ENCODE measurements around the gene DNAJC16. TPM values are rescaled to one million over a fixed set of nuclear protein-coding genes. Genes with fewer than 3 reads are reported as not detected.

The DNAJC16 gene
- total RNA-seq, 4 donors from 2014 or later, result 7.8 to 30.3 (median 19.7) TPM

GRCh38 chr1:15584489-15585363, 58.1 kb downstream of the DNAJC16 start, which contains the start of gene AGMAT:
Gene AGMAT (minus strand): TSS chr1:15585051. CDS start chr1:15584967, 84 bp downstream.
- in situ Hi-C loops (cut with MboI; ENCODE audit: low pct_ligation_motif_present in 1 of 4, low pct_unique_long_range_greater_than_20kb in 1 of 4, low sequenced_read_pairs in 3 of 4), result no loop called here
- no peaks in the 10 kb centered on the region for H3K9me3 ChIP-seq
- WGBS, 2 donors (ENCODE audit: low coverage in 1 of 2), result 0% methylated on average over 1 to 39 of the region's 68 CpGs
- H3K27ac ChIP-seq, result peak within 1 kb of the TSS; percentile 11 to 74 (median 64)
- H3K4me3 ChIP-seq, result peak within 1 kb of the TSS; percentile 38 to 73 (median 50)
- H3K4me1 ChIP-seq, result peaks cover 6 to 14% (median 10%) of the 10 kb centered on the region in 4 donors
- H3K36me3 ChIP-seq, result no peaks in the 10 kb centered on the region
- DNase-seq, result peak; percentile 65
- intact Hi-C loops (cut with DNase I; ENCODE audit: low total_unique reads), result no loop called here
- TF ChIP-seq POLR2A (IDR thresholded peaks at IDR 0.05) (peak; percentile 33), EP300 (IDR thresholded peaks at IDR 0.05; ENCODE audit: low read depth) (no peak), CTCF (IDR thresholded peaks at IDR 0.05) (peak; percentile 14 to 45 (median 27)), POLR2AphosphoS5 (IDR thresholded peaks at IDR 0.05) (peak in 2 of 3 donors; percentile 26 to 37)
- H3K27me3 ChIP-seq, result no peaks in the 10 kb centered on the region

- Histone ChIP-seq H3K36me3 (no peaks in the 10 kb centered on the region), H3K27ac (no peak overlapping the region), H3K4me1 (peaks cover 0 to 4% (median 0%) of the 10 kb centered on the region in 4 donors), H3K4me3 (no peak overlapping the region), H3K27me3 (no peaks in the 10 kb centered on the region), H3K9me3 (no peaks in the 10 kb centered on the region)
- 85 to 86% methylated on average over 5 of the region's 5 CpGs for whole genome bisulfite sequencing, 2 donors (ENCODE audit: low coverage in 1 of 2)
- no peak for DNase-seq
- TF ChIP-seq POLR2AphosphoS5 (IDR thresholded peaks at IDR 0.05), result no peak
- no peak for TF ChIP-seq EP300 (IDR thresholded peaks at IDR 0.05; ENCODE audit: low read depth)
- no peak for TF ChIP-seq POLR2A (IDR thresholded peaks at IDR 0.05)
- TF ChIP-seq CTCF (IDR thresholded peaks at IDR 0.05), result no peak
- intact Hi-C loops (cut with DNase I; ENCODE audit: low total_unique reads), result loop anchor here (10.0 kb wide), 1 partner anchor 153 kb away; the partner anchor contains the start of gene TMEM82
- in situ Hi-C loops (cut with MboI; ENCODE audit: low pct_ligation_motif_present in 1 of 4, low pct_unique_long_range_greater_than_20kb in 1 of 4, low sequenced_read_pairs in 3 of 4), result no loop called here
Measured at GRCh38 chr1:15592285-15592684, 65.6 kb downstream of the DNAJC16 start.

GRCh38 chr1:15595809-15596617, 69.4 kb downstream of the DNAJC16 start:
- Histone ChIP-seq H3K4me1 (peaks cover 0 to 4% (median under 1%) of the 10 kb centered on the region in 4 donors), H3K27ac (no peak overlapping the region), H3K36me3 (no peaks in the 10 kb centered on the region), H3K9me3 (no peaks in the 10 kb centered on the region), H3K4me3 (no peak overlapping the region), H3K27me3 (no peaks in the 10 kb centered on the region)
- 82 to 89% methylated on average over 4 to 5 of the region's 5 CpGs for WGBS, 2 donors (ENCODE audit: low coverage in 1 of 2)
- DNase-seq, result no peak
- in situ Hi-C loops (cut with MboI; ENCODE audit: low pct_ligation_motif_present in 1 of 4, low pct_unique_long_range_greater_than_20kb in 1 of 4, low sequenced_read_pairs in 3 of 4), result no loop called here
- intact Hi-C loops (cut with DNase I; ENCODE audit: low total_unique reads), result loop anchor here (10.0 kb wide), 1 partner anchor 149 kb away; the partner anchor contains the start of gene TMEM82
- TF ChIP-seq EP300 (IDR thresholded peaks at IDR 0.05; ENCODE audit: low read depth) (no peak), POLR2AphosphoS5 (IDR thresholded peaks at IDR 0.05) (no peak), POLR2A (IDR thresholded peaks at IDR 0.05) (no peak), CTCF (IDR thresholded peaks at IDR 0.05) (no peak)

- no peaks in the 10 kb centered on the region for H3K27me3 ChIP-seq
- H3K27ac ChIP-seq, result no peak overlapping the region
- in situ Hi-C loops (cut with MboI; ENCODE audit: low pct_ligation_motif_present in 1 of 4, low pct_unique_long_range_greater_than_20kb in 1 of 4, low sequenced_read_pairs in 3 of 4), result no loop called here
- H3K4me1 ChIP-seq, result peaks cover 9 to 20% (median 18%) of the 10 kb centered on the region in 4 donors
- no peaks in the 10 kb centered on the region for H3K9me3 ChIP-seq
- no peak for TF ChIP-seq POLR2A (IDR thresholded peaks at IDR 0.05)
- TF ChIP-seq CTCF (IDR thresholded peaks at IDR 0.05), result no peak
- no peak for DNase-seq
- H3K4me3 ChIP-seq, result no peak overlapping the region
- intact Hi-C loops (cut with DNase I; ENCODE audit: low total_unique reads), result loop anchor here (10.0 kb wide), 1 partner anchor 146 kb away; the partner anchor contains the start of gene TMEM82
- WGBS, 2 donors (ENCODE audit: low coverage in 1 of 2), result 66 to 68% methylated on average over 2 of the region's 2 CpGs
- no peaks in the 10 kb centered on the region for H3K36me3 ChIP-seq
Measured at GRCh38 chr1:15598436-15598835, 71.8 kb downstream of the DNAJC16 start.
